Measurements from ENCODE around the gene GGA2. TPM values are rescaled to one million over a fixed set of nuclear protein-coding genes. Genes with fewer than 3 reads are reported as not detected.
A peak's percentile ranks its signal among the peaks of the same experiment; 100 is the strongest.
"Not testable (repeated sequence)": the region's sequence is repeated elsewhere in the genome, so short reads cannot be mapped to it uniquely, and the experiment has no call there.

The GGA2 gene
- total RNA-seq, 4 donors from 2014 or later: 44.1 to 117 (median 53.4) TPM

GRCh38 chr16:23465179-23465578 lies 45.1 kb downstream of the GGA2 start:
- H3K27me3 ChIP-seq: no peaks in the 10 kb centered on the region
- no peak for DNase-seq (ENCODE audit: low spot score in 2 of 2)
- 100% methylated on average over 2 of the region's 2 CpGs for WGBS
- TF ChIP-seq POLR2A (IDR thresholded peaks at IDR 0.05) (no peak), POLR2AphosphoS5 (IDR thresholded peaks at IDR 0.05) (no peak), CTCF (IDR thresholded peaks at IDR 0.05) (no peak), EP300 (IDR thresholded peaks at IDR 0.05) (no peak)
- no peak overlapping the region for H3K27ac ChIP-seq
- H3K36me3 ChIP-seq: peaks cover 49% of the 10 kb centered on the region
- no peak overlapping the region for H3K4me3 ChIP-seq
- H3K4me1 ChIP-seq: peaks cover 4% of the 10 kb centered on the region
- no peaks in the 10 kb centered on the region for H3K9me3 ChIP-seq

- WGBS: 38% methylated on average over 1 of the region's 1 CpG
- Histone ChIP-seq H3K27me3 (no peaks in the 10 kb centered on the region), H3K9me3 (no peaks in the 10 kb centered on the region), H3K4me3 (no peak overlapping the region), H3K27ac (no peak overlapping the region), H3K36me3 (peaks cover 39% of the 10 kb centered on the region), H3K4me1 (peaks cover 4% of the 10 kb centered on the region)
- TF ChIP-seq POLR2A (IDR thresholded peaks at IDR 0.05) (no peak), POLR2AphosphoS5 (IDR thresholded peaks at IDR 0.05) (no peak), EP300 (IDR thresholded peaks at IDR 0.05) (no peak), CTCF (IDR thresholded peaks at IDR 0.05) (no peak)
- DNase-seq (ENCODE audit: low spot score in 2 of 2): no peak
Observed at GRCh38 chr16:23464196-23464595, 46.1 kb downstream of the GGA2 start.

GRCh38 chr16:23462994-23463393 lies 47.3 kb downstream of the GGA2 start:
- WGBS: 34% methylated on average over 6 of the region's 6 CpGs
- H3K27me3 ChIP-seq, H3K4me3 ChIP-seq, H3K27ac ChIP-seq, H3K4me1 ChIP-seq, H3K9me3 ChIP-seq: not testable (repeated sequence)
- peaks cover 27% of the 10 kb centered on the region for H3K36me3 ChIP-seq
- peak; percentile 85 to 92 for DNase-seq (ENCODE audit: low spot score in 2 of 2)

GRCh38 chr16:23453338-23454052 lies 56.8 kb downstream of the GGA2 start:
- TF ChIP-seq CTCF (IDR thresholded peaks at IDR 0.05) (no peak), EP300 (IDR thresholded peaks at IDR 0.05) (no peak), POLR2A (IDR thresholded peaks at IDR 0.05) (no peak), POLR2AphosphoS5 (IDR thresholded peaks at IDR 0.05) (no peak)
- Histone ChIP-seq H3K27ac (no peak overlapping the region), H3K4me1 (peaks cover 18% of the 10 kb centered on the region)

GRCh38 chr16:23452572-23453337 lies 57.5 kb downstream of the GGA2 start, which contains the start of gene COG7:
Gene COG7, minus strand, starts transcription at chr16:23453189. Its CDS starts 195 bp downstream, at chr16:23452994.
- Histone ChIP-seq H3K36me3 (no peaks in the 10 kb centered on the region), H3K4me1 (peaks cover 18% of the 10 kb centered on the region), H3K27ac (peak within 1 kb of the TSS; percentile 47), H3K9me3 (no peaks in the 10 kb centered on the region), H3K27me3 (no peaks in the 10 kb centered on the region), H3K4me3 (peak within 1 kb of the TSS; percentile 76)
- WGBS: 0% methylated on average over 9 of the region's 57 CpGs
- peak in 2 of 3 donors; percentile 75 to 96 for TF ChIP-seq POLR2AphosphoS5 (IDR thresholded peaks at IDR 0.05)
- TF ChIP-seq POLR2A (IDR thresholded peaks at IDR 0.05): no peak
- DNase-seq (ENCODE audit: low spot score in 2 of 2): peak; percentile 91 to 92

More at GRCh38 chr16:23453338-23454052, 56.8 kb downstream of the GGA2 start:
- H3K9me3 ChIP-seq: no peaks in the 10 kb centered on the region
- H3K4me3 ChIP-seq: peak overlapping the region; percentile 76
- H3K36me3 ChIP-seq: no peaks in the 10 kb centered on the region
- WGBS: 69% methylated on average over 29 of the region's 37 CpGs
- DNase-seq (ENCODE audit: low spot score in 2 of 2): no peak
- H3K27me3 ChIP-seq: no peaks in the 10 kb centered on the region

GRCh38 chr16:23452221-23452571 lies 58.1 kb downstream of the GGA2 start:
- no peaks in the 10 kb centered on the region for H3K9me3 ChIP-seq
- WGBS: 2% methylated on average over 10 of the region's 10 CpGs
- H3K4me3 ChIP-seq: peak overlapping the region; percentile 76
- no peak for TF ChIP-seq POLR2AphosphoS5 (IDR thresholded peaks at IDR 0.05)
- no peak for TF ChIP-seq CTCF (IDR thresholded peaks at IDR 0.05)
- no peak for TF ChIP-seq POLR2A (IDR thresholded peaks at IDR 0.05)
- no peak for TF ChIP-seq EP300 (IDR thresholded peaks at IDR 0.05)
- H3K27ac ChIP-seq: no peak overlapping the region
- H3K27me3 ChIP-seq: no peaks in the 10 kb centered on the region
- no peak for DNase-seq (ENCODE audit: low spot score in 2 of 2)
- no peaks in the 10 kb centered on the region for H3K36me3 ChIP-seq
- H3K4me1 ChIP-seq: peaks cover 18% of the 10 kb centered on the region

All from suprapubic skin (tissue), 4 donors.